Ishikawa (cell line): Measurements from ENCODE around the gene PCDH19.

Experiments
- CEBPB ChIP-seq: IDR thresholded peaks from 2 replicates; pipeline ENCODE4 v1.6.1; 2012
- CREB1 ChIP-seq: IDR thresholded peaks from 2 replicates; pipeline ENCODE4 v1.6.1; 2012; ENCODE audit warnings: low read depth
- EGR1 ChIP-seq: IDR thresholded peaks from 2 replicates; pipeline ENCODE4 v1.6.1; 2012
- EP300 ChIP-seq: IDR thresholded peaks from 2 replicates; pipeline ENCODE4 v1.6.1; 2012; ENCODE audit warnings: borderline replicate concordance
- FOXM1 ChIP-seq: IDR thresholded peaks from 2 replicates; pipeline ENCODE4 v1.6.1; 2012; ENCODE audit warnings: low read depth, borderline replicate concordance
- MAX ChIP-seq: IDR thresholded peaks from 2 replicates; pipeline ENCODE4 v1.6.1; 2012
- NFIC ChIP-seq: IDR thresholded peaks from 2 replicates; pipeline ENCODE4 v1.6.1; 2012
- RAD21 ChIP-seq: IDR thresholded peaks from 2 replicates; pipeline ENCODE4 v1.6.1; 2012; ENCODE audit warnings: low read depth
- REST ChIP-seq: IDR thresholded peaks from 2 replicates; pipeline ENCODE4 v1.6.1; 2012; ENCODE audit warnings: low read depth, mild to moderate bottlenecking
- TAF1 ChIP-seq: IDR thresholded peaks from 2 replicates; pipeline ENCODE4 v1.6.1; 2012; ENCODE audit warnings: low read depth, mild to moderate bottlenecking
- TCF12 ChIP-seq: IDR thresholded peaks from 2 replicates; pipeline ENCODE4 v1.6.1; 2012; ENCODE audit warnings: low read depth
- TEAD4 ChIP-seq: IDR thresholded peaks from 2 replicates; pipeline ENCODE4 v1.6.1; 2012
- YY1 ChIP-seq: IDR thresholded peaks from 2 replicates; pipeline ENCODE4 v1.6.1; 2012; ENCODE audit warnings: low read depth
- ZBTB7A ChIP-seq: IDR thresholded peaks from 2 replicates; pipeline ENCODE4 v1.6.1; 2012; ENCODE audit warnings: low read depth
- TF ChIP-seq, protein P1 (sequence below): IDR thresholded peaks from 2 replicates; pipeline ENCODE4 v1.6.1; 2012

The PCDH19 gene

GRCh38 chrX:100356351-100356896 is 53.6 kb downstream of the PCDH19 start:
- TF ChIP-seq, protein P1, sequence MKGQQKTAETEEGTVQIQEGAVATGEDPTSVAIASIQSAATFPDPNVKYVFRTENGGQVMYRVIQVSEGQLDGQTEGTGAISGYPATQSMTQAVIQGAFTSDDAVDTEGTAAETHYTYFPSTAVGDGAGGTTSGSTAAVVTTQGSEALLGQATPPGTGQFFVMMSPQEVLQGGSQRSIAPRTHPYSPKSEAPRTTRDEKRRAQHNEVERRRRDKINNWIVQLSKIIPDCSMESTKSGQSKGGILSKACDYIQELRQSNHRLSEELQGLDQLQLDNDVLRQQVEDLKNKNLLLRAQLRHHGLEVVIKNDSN, result no peak
- no peak for TF ChIP-seq TEAD4
- TF ChIP-seq EGR1, result no peak
- TF ChIP-seq NFIC, result no peak
- TF ChIP-seq YY1, result no peak
- TF ChIP-seq CREB1, result no peak
- TF ChIP-seq CEBPB, result no peak
- no peak for TF ChIP-seq ZBTB7A
- no peak for TF ChIP-seq TCF12
- TF ChIP-seq EP300, result no peak
- TF ChIP-seq MAX, result no peak
- no peak for TF ChIP-seq RAD21
- no peak for TF ChIP-seq REST
- TF ChIP-seq TAF1, result no peak
- TF ChIP-seq FOXM1, result no peak

DNA sequence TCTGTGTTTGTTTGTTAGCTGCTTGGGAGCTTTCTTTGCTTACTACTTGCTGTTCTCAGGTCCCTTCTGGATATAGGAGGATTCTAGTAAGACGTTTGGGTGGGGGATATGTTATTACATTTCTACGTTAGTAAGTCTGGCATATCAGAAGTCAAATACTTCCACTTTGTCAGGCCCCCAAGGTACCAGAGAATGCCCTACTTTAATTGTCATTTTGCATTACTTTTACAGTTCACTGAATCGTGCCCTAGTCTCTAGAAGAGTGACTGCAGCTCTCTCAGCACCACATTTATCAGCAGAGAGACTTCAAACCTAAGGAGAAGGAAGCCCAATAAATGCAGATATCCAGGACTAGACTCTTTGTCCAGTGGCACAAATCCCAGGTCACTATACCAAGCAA is 54.4 kb downstream of the PCDH19 start:
- TF ChIP-seq FOXM1, result no peak
- TF ChIP-seq TCF12, result no peak
- TF ChIP-seq MAX, result no peak

DNA sequence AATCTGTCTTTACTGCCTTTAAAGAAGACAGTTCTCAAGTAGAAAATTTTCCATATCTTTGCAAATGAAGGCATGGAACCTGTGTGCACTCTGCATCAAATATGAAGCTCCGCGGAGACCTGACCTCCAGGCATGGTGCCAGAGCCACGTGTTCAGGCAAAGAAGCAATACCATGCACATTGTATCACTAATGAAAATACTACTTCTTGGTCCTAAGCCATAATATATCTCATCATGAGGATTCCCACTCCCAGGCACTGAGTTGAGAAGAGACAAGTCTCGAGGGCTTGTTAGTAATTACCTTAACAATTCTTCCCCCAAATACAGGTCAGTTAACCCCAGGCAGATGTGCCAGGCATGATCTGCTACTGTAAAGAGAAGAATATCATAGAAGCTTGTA is 56.7 kb downstream of the PCDH19 start:
- TF ChIP-seq FOXM1 (no peak), ZBTB7A (no peak), CREB1 (no peak), NFIC (no peak), TAF1 (no peak), YY1 (no peak), EP300 (no peak)

DNA sequence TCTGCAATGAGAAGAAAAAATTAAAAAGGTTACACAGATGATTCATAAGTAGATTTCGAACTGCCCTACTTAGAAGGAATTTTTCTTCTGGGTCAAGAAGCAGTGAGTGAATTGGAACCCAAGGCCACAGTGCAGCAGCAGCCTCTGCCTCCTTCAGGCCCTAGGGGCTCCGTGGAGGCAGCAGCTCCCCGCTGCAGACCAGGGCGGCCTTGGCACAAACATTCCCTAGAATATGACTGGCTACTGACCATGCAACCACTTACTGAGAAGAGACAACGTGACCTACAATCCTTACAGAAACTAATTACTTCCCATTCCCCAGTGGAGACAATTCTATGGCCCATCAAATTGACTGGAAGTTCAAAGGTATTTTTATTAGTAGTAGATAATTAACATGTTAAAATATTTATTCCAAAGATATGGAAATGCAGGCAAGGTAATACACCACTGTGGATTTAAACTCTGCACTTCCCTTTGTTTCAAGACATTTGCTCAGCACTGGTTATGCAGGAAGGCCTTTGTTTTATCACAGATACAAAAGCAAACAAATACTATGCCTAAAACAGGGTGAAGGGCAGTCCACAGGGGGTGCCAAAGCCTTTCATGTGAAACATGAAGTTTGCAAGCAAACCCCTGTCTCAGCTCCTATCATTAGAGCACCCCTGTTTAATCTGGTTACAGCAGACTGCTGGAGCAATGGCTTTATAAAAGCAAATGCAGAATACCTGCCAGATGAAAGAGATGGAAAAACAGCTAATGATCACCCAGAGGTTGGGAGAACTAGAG is 59.2 kb downstream of the PCDH19 start:
- TF ChIP-seq TAF1 (no peak), RAD21 (no peak), TEAD4 (no peak), REST (no peak), CREB1 (no peak), NFIC (no peak), EGR1 (no peak), CEBPB (no peak), ZBTB7A (no peak), MAX (no peak), YY1 (no peak), EP300 (no peak)
- TF ChIP-seq, protein P1, result no peak

DNA sequence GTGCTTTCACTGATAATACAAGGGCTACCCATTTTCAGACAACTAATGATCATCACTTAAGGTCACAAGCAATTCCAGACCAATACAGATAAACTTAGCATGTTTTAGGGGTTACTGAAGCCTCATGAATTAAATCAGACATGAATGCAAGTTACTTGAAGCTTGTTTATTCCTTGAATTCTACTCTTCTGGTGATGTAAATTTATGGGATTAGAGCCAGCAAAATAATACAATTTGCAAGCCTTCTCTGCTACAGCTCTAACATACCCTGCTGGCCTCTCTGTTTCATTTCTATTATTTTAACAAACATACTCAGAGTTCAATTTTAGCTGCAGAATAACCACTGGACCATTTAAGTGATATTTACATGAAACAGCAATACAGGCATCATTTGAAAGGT is 60.7 kb downstream of the PCDH19 start:
- TF ChIP-seq CREB1 (no peak), TEAD4 (no peak), EP300 (no peak), EGR1 (no peak), MAX (no peak), NFIC (no peak)
- TF ChIP-seq, protein P1, result no peak
